ENCODE results near the gene SERAC1.

DNA sequence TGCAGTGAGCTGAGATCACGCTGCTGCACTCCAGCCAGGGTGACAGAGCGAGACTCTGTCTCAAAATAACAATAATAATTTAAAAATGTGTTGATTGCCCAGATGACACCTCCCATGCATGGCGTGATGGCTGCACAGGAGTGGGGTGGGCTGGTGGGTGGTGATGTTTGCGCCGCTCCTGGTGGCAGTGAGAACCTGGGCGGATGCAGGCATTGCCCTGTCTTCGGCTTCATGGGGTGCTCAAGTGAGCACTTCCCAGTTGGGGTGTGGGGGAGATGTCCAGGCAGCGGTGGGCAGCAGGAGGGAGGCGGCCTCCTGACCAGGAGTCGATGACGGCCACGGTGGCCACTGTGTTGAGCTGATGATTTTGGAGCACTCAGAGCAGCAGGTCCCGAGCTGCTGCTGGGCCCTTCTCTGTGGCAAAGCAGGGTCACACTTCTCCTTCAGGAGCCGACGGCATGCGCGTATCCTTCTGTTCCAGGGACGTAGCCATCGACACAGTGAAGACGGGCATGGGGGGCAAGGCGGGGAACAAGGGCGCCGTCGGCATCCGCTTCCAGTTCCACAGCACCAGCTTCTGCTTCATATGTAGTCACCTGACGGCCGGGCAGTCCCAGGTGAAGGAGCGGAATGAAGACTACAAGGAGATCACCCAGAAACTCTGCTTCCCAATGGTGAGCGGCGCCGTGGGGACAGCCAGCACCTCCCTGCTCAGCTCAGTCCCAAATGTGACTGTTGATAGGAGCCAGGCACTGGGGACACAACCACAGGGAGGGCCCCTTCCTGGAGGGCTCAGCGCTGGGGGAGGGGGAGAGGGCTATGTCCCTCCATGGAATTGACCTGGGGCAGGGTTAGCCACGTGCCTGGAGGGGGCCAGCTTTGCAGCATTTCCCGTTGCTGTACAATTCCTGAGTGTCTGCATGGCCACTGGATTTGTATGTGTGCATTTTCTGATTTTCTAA, 96.7 kb downstream of the SERAC1 start:
- TF ChIP-seq, protein P1, sequence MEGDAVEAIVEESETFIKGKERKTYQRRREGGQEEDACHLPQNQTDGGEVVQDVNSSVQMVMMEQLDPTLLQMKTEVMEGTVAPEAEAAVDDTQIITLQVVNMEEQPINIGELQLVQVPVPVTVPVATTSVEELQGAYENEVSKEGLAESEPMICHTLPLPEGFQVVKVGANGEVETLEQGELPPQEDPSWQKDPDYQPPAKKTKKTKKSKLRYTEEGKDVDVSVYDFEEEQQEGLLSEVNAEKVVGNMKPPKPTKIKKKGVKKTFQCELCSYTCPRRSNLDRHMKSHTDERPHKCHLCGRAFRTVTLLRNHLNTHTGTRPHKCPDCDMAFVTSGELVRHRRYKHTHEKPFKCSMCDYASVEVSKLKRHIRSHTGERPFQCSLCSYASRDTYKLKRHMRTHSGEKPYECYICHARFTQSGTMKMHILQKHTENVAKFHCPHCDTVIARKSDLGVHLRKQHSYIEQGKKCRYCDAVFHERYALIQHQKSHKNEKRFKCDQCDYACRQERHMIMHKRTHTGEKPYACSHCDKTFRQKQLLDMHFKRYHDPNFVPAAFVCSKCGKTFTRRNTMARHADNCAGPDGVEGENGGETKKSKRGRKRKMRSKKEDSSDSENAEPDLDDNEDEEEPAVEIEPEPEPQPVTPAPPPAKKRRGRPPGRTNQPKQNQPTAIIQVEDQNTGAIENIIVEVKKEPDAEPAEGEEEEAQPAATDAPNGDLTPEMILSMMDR (IDR thresholded peaks at IDR 0.05; ENCODE audit: insufficient read depth, low read length) = no peak
- TF ChIP-seq POLR2AphosphoS5 (IDR thresholded peaks at IDR 0.05; ENCODE audit: low read depth) (no peak), SPI1 (IDR thresholded peaks at IDR 0.05; ENCODE audit: borderline replicate concordance, low read depth) (no peak), GABPA (IDR thresholded peaks at IDR 0.05; ENCODE audit: low read depth) (no peak)
- TF ChIP-seq, protein P2, sequence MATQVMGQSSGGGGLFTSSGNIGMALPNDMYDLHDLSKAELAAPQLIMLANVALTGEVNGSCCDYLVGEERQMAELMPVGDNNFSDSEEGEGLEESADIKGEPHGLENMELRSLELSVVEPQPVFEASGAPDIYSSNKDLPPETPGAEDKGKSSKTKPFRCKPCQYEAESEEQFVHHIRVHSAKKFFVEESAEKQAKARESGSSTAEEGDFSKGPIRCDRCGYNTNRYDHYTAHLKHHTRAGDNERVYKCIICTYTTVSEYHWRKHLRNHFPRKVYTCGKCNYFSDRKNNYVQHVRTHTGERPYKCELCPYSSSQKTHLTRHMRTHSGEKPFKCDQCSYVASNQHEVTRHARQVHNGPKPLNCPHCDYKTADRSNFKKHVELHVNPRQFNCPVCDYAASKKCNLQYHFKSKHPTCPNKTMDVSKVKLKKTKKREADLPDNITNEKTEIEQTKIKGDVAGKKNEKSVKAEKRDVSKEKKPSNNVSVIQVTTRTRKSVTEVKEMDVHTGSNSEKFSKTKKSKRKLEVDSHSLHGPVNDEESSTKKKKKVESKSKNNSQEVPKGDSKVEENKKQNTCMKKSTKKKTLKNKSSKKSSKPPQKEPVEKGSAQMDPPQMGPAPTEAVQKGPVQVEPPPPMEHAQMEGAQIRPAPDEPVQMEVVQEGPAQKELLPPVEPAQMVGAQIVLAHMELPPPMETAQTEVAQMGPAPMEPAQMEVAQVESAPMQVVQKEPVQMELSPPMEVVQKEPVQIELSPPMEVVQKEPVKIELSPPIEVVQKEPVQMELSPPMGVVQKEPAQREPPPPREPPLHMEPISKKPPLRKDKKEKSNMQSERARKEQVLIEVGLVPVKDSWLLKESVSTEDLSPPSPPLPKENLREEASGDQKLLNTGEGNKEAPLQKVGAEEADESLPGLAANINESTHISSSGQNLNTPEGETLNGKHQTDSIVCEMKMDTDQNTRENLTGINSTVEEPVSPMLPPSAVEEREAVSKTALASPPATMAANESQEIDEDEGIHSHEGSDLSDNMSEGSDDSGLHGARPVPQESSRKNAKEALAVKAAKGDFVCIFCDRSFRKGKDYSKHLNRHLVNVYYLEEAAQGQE (IDR thresholded peaks at IDR 0.05; ENCODE audit: insufficient replicate concordance, low read depth) = no peak

All from HL-60 (cell line).